SK-N-SH treated with all-trans-retinoic acid at 6 μM for 48 hours (cell line): ENCODE results near the gene ZFAND3.

Experiments used
- ATAC-seq: fragments of 200-7000 bp; cut with Tn5 transposase; 3 replicates; pipeline ENCODE4 v1.9.1; 2020; ENCODE audit warnings: mild to moderate bottlenecking, moderate library complexity
- ARNTL ChIP-seq: fragments of 450-650 bp; formaldehyde crosslinking; IDR thresholded peaks from 2 replicates; pipeline ENCODE4 v1.5.0; 2020; ENCODE audit warnings: low read depth, mild to moderate bottlenecking, moderate library complexity, borderline replicate concordance
- BACH2 ChIP-seq: fragments of 250-450 bp; sonication (Bioruptor Pico); IDR thresholded peaks from 2 replicates; pipeline ENCODE4 v1.9.0; 2021; ENCODE audit warnings: mild to moderate bottlenecking, borderline replicate concordance
- CREB5 ChIP-seq: fragments of 250-450 bp; sonication (Bioruptor Pico); IDR thresholded peaks from 2 replicates; pipeline ENCODE4 v1.5.1; 2020; ENCODE audit warnings: low read depth, mild to moderate bottlenecking, moderate library complexity
- CSRNP3 ChIP-seq: fragments of 250-450 bp; sonication (Bioruptor Pico); IDR thresholded peaks from 2 replicates; pipeline ENCODE4 v1.5.1; 2021; ENCODE audit warnings: mild to moderate bottlenecking, moderate library complexity
- ESRRG ChIP-seq: fragments of 250-450 bp; sonication (Bioruptor Pico); IDR thresholded peaks from 2 replicates; pipeline ENCODE4 v1.6.1; 2021; ENCODE audit warnings: mild to moderate bottlenecking
- GLIS3 ChIP-seq: fragments of 250-450 bp; sonication (Bioruptor Pico); IDR thresholded peaks from 2 replicates; pipeline ENCODE4 v1.5.0; 2020; ENCODE audit warnings: mild to moderate bottlenecking, moderate library complexity
- ISL1 ChIP-seq: fragments of 250-450 bp; sonication (Bioruptor Pico); IDR thresholded peaks from 2 replicates; pipeline ENCODE4 v2.1.2; 2022; ENCODE audit warnings: mild to moderate bottlenecking, moderate library complexity
- OSR1 ChIP-seq: fragments of 250-450 bp; sonication (Bioruptor Pico); IDR thresholded peaks from 2 replicates; pipeline ENCODE4 v1.8.0; 2022; ENCODE audit warnings: moderate library complexity, mild to moderate bottlenecking, inconsistent platforms
- PATZ1 ChIP-seq: fragments of 250-450 bp; sonication (Bioruptor Pico); IDR thresholded peaks from 2 replicates; pipeline ENCODE4 v1.8.0; 2020; ENCODE audit warnings: mild to moderate bottlenecking, moderate library complexity, borderline replicate concordance
- POU6F1 ChIP-seq: fragments of 250-450 bp; sonication (Bioruptor Pico); IDR thresholded peaks from 2 replicates; pipeline ENCODE4 v1.8.0; 2021; ENCODE audit warnings: low read depth, mild to moderate bottlenecking, moderate library complexity, borderline replicate concordance
- PPARA ChIP-seq: fragments of 250-450 bp; sonication (Bioruptor Pico); IDR thresholded peaks from 2 replicates; pipeline ENCODE4 v1.5.0; 2020; ENCODE audit warnings: mild to moderate bottlenecking, borderline replicate concordance
- TCF4 ChIP-seq: fragments of 250-450 bp; sonication (Bioruptor Pico); IDR thresholded peaks from 2 replicates; pipeline ENCODE4 v1.8.0; 2021; ENCODE audit warnings: mild to moderate bottlenecking, moderate library complexity, borderline replicate concordance
- TOX ChIP-seq: fragments of 250-450 bp; sonication (Bioruptor Pico); IDR thresholded peaks from 2 replicates; pipeline ENCODE4 v1.8.0; 2021; ENCODE audit warnings: mild to moderate bottlenecking, moderate library complexity, borderline replicate concordance
- TSHZ2 ChIP-seq: fragments of 250-450 bp; sonication (Bioruptor Pico); IDR thresholded peaks from 2 replicates; pipeline ENCODE4 v1.5.0; 2020; ENCODE audit warnings: mild to moderate bottlenecking, moderate library complexity
- ZFP3 ChIP-seq: fragments of 250-450 bp; sonication (Bioruptor Pico); IDR thresholded peaks from 2 replicates; pipeline ENCODE4 v1.5.0; 2020; ENCODE audit warnings: mild to moderate bottlenecking, moderate library complexity
- ZFP30 ChIP-seq: fragments of 450-650 bp; formaldehyde crosslinking; IDR thresholded peaks from 2 replicates; pipeline ENCODE4 v1.5.0; 2022; ENCODE audit warnings: mild to moderate bottlenecking, moderate library complexity
- ZNF8 ChIP-seq: fragments of 450-650 bp; formaldehyde crosslinking; IDR thresholded peaks from 2 replicates; pipeline ENCODE4 v1.5.0; 2020; ENCODE audit warnings: mild to moderate bottlenecking, moderate library complexity

Gene ZFAND3

GRCh38 chr6:38192011-38192410 lies 372.5 kb downstream of the ZFAND3 start (continued):
- TF ChIP-seq TSHZ2 (CRISPR knock-in tag) (no peak), ISL1 (no peak)

- ATAC-seq = no peak
- TF ChIP-seq OSR1 (CRISPR knock-in tag) (no peak), ZFP30 (CRISPR knock-in tag) (no peak), ZNF8 (CRISPR knock-in tag) (no peak), PPARA (no peak), TOX (CRISPR knock-in tag) (no peak)
Measured at GRCh38 chr6:38192487-38192886, 373.0 kb downstream of the ZFAND3 start.

- ATAC-seq = no peak
Measured at GRCh38 chr6:38193051-38193450, 373.5 kb downstream of the ZFAND3 start.

More at GRCh38 chr6:38193051-38193450, 373.5 kb downstream of the ZFAND3 start:
- TF ChIP-seq CREB5 (CRISPR knock-in tag) (no peak), ZFP3 (CRISPR knock-in tag) (no peak), ISL1 (no peak), ARNTL (no peak), PPARA (no peak), OSR1 (CRISPR knock-in tag) (no peak), BACH2 (CRISPR knock-in tag) (no peak), POU6F1 (CRISPR knock-in tag) (no peak), TOX (CRISPR knock-in tag) (no peak), ESRRG (no peak), TSHZ2 (CRISPR knock-in tag) (no peak), ZFP30 (CRISPR knock-in tag) (no peak), PATZ1 (CRISPR knock-in tag) (no peak), ZNF8 (CRISPR knock-in tag) (no peak), GLIS3 (CRISPR knock-in tag) (no peak), TCF4 (CRISPR knock-in tag) (no peak), CSRNP3 (CRISPR knock-in tag) (no peak)
